ENCODE data around the gene CELF4. TPM values are rescaled to one million over a fixed set of nuclear protein-coding genes. Genes with fewer than 3 reads are reported as not detected.

The CELF4 gene
- polyA plus RNA-seq, 10 donors = 0.57 to 1.8 (median 1.1) TPM

DNA sequence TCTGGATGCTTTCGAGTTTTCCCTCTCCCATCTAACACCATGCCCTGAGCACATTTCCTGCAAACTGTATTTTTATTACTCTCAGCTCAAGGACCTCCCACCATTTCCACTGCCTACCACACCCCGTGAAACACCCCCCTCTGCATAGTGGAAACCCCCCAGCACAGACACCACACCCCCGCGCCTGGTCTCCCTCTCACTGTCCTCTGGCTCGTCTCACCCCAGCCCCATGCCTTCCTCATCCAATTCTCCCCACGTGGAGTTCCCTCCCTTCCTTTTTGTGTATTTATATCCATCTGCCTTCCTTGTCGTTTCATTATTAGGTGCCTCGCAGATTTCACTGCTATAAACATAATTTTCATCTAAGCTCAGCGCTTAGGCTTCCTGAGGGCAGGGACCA lies 307.5 kb downstream of the CELF4 start:
- DNase-seq = no peak

DNA sequence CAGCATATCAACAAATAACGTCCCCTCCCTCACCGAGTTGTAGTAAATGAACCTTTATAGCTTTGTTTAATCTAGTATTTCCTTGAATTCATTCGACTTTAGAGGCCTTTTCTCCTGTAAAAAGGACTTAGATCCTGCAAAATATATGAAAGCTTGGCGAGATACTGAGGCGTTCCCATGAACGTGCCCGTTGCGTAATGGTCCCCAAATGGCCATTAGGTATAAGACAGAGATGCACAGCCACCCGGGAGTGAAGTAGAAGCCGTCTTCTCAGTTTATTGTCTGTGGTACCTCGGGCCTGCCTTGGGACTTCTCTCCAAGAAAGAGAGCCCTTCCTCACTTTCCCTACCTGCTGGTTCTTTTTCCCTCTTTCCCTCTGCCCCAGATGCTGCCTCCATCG lies 310.6 kb downstream of the CELF4 start:
- DNase-seq = no peak

DNA sequence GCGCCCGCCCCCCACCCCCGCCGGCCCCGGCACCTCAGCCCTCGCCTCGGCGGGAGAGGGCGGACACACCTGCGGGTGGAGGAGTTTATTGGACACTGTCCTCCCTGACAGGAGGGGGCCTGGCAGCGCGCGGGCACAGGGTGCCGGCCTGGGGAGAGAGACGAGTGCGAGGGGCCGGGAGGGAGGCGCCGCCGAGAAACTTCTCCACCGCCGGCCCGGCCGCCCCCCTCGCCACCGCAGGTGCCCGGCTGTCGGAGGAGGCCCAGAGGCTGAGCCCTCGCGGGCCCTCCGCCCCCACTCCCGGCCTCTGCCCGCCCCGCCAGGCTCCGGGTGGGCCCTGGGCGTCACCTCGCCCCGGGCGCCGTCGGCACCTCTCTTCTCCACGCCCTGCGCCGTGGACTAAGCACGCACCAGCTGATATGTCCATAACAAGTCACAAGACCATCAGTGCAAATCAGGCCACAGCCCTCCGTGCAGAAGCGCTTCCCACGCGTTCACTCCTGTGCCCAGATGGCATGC lies 311.3 kb downstream of the CELF4 start:
- DNase-seq = peak in 1 of 3 donors; percentile 21

- DNase-seq = peak in 1 of 3 donors; percentile 33
Measured at GRCh38 chr18:37253394-37254235, 312.0 kb downstream of the CELF4 start.

DNA sequence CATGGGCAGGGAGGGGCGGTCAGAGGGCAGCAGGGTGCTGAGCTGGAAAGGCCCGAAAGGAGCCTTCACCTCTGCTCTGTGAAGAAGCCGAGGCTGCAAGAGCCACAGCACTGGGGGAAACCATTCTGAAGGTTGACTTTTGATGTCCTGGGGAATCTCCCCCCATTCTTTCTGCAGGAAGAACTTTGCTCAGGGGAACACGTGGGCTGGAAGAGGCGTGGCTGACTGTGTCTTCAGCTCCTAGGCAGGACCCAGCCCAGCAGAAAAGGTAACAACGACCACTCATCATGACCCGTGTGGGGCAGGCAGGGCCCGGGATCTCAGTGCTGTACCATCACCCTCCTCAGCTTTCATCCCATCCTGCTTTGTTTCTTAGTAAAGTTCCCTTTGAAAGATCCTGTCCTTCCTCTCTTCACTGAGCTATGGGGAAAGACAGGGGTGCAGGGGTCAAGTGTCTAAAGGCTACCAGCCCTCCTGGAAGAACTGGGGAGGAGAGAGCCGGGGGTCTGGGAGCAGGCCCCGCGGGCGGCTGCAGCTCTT lies 312.7 kb downstream of the CELF4 start:
- DNase-seq = no peak

DNA sequence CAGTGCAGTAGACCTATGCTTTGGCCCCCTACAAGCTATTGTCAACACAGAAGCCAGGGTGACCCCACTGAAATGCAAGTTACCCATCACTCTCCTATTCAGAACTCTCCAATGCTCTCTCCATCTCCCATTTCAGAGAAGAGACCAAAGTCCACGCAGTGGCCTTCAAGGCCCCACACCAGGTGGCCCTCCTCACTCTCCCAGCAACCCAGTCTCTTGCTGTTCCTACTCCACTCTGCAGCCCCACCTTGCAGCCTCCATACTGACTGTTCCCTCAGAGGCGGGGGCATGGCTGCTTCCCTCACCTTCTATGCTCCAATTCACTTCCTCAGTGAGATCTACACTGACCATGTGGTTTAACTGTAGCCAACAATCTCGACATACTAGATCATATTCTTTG lies 313.3 kb downstream of the CELF4 start:
- DNase-seq = no peak

DNA sequence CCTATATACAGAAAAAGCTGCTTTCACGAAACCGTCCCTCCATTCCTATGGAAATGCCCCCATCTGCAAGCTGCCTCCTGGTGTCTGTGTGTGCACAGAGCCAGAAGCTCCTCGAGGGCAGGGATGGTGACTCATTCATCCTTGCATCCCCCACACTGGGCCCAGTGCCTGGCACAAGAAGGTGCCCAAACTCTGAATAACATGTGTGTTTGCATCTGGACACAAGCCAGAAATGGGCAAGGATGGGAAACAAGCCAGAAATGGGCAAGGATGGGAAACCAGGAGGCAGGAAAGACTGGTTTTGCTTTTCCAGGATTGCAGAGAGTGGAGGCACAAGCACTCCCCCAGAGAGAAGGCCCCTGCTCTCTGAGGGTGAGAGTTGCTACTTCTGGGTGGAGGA lies 313.9 kb downstream of the CELF4 start:
- no peak for DNase-seq

GRCh38 chr18:37249895-37250618 lies 315.5 kb downstream of the CELF4 start:
- no peak for DNase-seq

GRCh38 chr18:37249171-37249886 lies 316.3 kb downstream of the CELF4 start:
- DNase-seq = no peak

- no peak for DNase-seq
Measured at GRCh38 chr18:37248281-37248680, 317.3 kb downstream of the CELF4 start.

- no peak for DNase-seq
Measured at GRCh38 chr18:37247497-37248161, 318.0 kb downstream of the CELF4 start.

DNA sequence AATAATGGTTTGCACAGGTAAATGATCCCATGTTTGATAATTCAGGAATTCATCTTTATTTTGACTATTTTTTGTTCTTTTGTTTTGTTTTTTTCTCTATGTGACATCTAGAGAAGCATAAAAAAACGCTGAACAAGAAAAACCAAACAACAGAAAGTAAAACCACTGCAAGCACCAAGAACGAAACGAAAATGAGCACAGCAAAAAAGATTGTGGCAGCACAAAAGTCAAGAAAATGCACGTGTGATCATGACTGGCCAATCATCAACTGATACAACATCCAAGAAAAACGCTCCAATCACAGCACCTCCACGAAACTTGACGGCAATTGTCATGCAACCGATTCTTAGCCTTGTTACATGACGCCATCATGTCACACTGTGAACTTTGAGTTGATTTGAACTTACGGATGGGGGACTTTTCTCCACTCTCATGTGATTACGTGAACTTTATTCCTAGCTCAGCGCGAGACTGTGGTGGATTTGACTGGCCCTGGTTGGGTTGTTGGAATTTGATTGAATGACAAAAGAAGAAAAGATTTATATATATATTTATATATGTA lies 318.7 kb downstream of the CELF4 start:
- DNase-seq = no peak

DNA sequence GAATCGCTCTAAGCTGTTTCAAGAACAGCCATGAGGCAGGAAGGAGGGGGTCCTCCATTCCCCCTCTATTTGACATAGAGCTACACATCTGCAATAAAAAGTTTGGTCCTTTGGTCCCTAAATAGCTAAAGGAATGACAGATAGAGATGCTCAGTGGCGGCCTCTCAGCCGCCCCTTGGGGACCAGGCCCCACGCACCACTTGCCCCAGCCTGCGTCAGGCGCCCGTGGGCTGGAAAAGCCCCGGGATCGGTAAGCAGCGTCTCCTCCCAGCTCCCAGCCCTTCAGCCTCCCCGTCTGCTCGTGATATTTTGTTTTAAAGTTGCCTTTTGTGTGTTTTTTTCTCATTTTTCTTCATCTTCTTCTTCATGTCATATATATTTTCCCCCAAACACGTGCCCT lies 321.0 kb downstream of the CELF4 start:
- no peak for DNase-seq

- DNase-seq = peak in 1 of 3 donors; percentile 60
Measured at GRCh38 chr18:37243741-37244140, 321.9 kb downstream of the CELF4 start.

GRCh38 chr18:37242826-37243560 lies 322.6 kb downstream of the CELF4 start:
- peak in 1 of 3 donors; percentile 52 for DNase-seq

- no peak for DNase-seq
Measured at GRCh38 chr18:37242091-37242490, 323.5 kb downstream of the CELF4 start.

DNA sequence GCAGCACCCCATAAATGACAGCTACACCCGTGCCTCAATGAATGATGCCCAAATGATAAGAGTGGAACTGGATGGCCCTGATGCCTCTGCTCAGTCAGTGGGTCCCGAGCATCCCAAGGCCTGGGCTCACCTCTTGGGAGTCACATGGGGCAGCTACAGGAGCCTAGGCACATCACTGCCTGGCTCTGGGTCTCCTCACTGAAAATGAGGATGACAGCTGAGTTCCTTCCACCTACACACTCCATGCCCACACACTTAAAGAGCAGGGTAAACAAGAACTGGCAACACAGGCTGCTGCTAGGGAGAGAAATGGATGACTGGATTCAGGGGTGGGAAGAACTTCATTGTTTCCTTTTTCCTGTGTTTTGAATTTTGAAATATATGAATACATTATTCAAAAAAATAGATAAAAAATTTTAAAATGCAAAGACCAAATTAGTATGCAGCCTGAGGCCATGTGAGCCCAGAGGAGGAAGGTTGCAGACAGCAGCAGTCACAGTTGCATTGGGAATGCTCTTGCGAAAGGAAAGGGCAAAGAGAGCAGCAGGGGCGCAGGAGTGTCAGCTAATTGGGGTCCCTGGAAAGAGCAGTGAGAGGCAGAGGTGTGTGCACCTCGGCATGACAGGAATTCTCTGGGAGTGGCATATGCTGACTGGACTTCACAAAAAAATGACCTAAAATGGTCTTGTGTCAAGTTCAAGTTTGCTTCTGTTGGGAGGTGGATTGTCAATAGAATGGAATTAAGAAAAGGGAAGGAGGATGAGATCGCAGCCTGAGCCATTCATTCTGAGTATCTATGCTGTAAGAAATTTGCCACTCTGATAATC lies 327.1 kb downstream of the CELF4 start:
- DNase-seq = no peak

DNA sequence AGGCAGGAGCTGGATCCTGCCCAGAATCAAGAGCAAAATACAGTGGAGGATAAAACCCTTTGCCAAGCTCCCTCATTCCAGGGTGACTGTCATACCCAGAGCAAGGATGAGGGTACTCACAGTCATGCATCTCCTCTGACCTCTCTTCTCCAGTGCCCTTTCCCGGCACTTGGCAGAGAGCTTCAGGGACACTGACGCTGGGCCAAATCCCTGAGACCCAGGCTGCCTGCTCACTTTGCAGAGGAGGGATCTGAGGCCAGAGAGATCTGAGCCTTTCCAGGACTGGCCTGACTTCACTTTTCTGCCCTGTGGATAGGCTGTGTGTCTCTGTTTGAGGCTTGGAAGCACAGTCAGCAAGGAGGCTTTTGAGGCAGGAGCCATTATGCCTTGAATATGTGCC lies 330.0 kb downstream of the CELF4 start:
- DNase-seq = no peak

GRCh38 chr18:37231251-37231650 lies 334.3 kb downstream of the CELF4 start:
- no peak for DNase-seq

All from muscle of back (tissue), 11 donors.